Smooth muscle cell (in vitro differentiated cells): ENCODE measurements around the gene DNAJB14. TPM values are rescaled to one million over a fixed set of nuclear protein-coding genes. Genes with fewer than 3 reads are reported as not detected.
A peak's percentile ranks its signal among the peaks of the same experiment; 100 is the strongest.

Source experiments
- DNase-seq: peaks from one replicate; lab custom pipeline; 2025; ENCODE audit not compliant: unreplicated experiment; lab: John Stamatoyannopoulos, UW
- H2AFZ ChIP-seq: fragments of 200-600 bp; sonication (generic); 2 replicates; pipeline ENCODE4 v1.6.0; 2016; ENCODE audit warnings: antibody characterized with exemption, low read depth, mild to moderate bottlenecking
- H3F3A ChIP-seq: fragments of 200-600 bp; sonication (generic); 2 replicates; pipeline ENCODE4 v1.6.0; 2017; ENCODE audit warnings: antibody characterized with exemption, low read depth
- H3K27ac ChIP-seq: fragments of 200-600 bp; sonication (generic); 2 replicates; pipeline ENCODE4 v1.5.1; 2016; ENCODE audit warnings: low read depth, mild to moderate bottlenecking
- H3K27me3 ChIP-seq: fragments of 200-600 bp; sonication (generic); 2 replicates; pipeline ENCODE4 v1.6.1; 2016; ENCODE audit warnings: low read depth, mild to moderate bottlenecking
- H3K36me3 ChIP-seq: fragments of 200-600 bp; sonication (generic); 2 replicates; pipeline ENCODE4 v1.5.1; 2016; ENCODE audit warnings: low read depth
- H3K4me1 ChIP-seq: fragments of 200-600 bp; sonication (generic); 2 replicates; pipeline ENCODE4 v1.5.1; 2016; ENCODE audit warnings: low read depth
- H3K4me2 ChIP-seq: fragments of 200-600 bp; sonication (generic); 2 replicates; pipeline ENCODE4 v1.6.0; 2016; ENCODE audit warnings: mild to moderate bottlenecking
- H3K4me3 ChIP-seq: fragments of 200-600 bp; sonication (generic); 2 replicates; pipeline ENCODE4 v1.5.1; 2016; ENCODE audit warnings: mild to moderate bottlenecking
- H3K79me2 ChIP-seq: fragments of 200-600 bp; sonication (generic); 2 replicates; pipeline ENCODE4 v1.6.0; 2016; ENCODE audit warnings: low read depth, mild to moderate bottlenecking
- H3K9ac ChIP-seq: fragments of 200-600 bp; sonication (generic); 2 replicates; pipeline ENCODE4 v1.6.0; 2016; ENCODE audit warnings: low read depth
- H3K9me3 ChIP-seq: fragments of 200-600 bp; sonication (generic); replicated peaks from 2 replicates; pipeline ENCODE4 v1.5.1; 2016; ENCODE audit warnings: low read depth
- H4K20me1 ChIP-seq: fragments of 200-600 bp; sonication (generic); 2 replicates; pipeline ENCODE4 v1.6.0; 2016; ENCODE audit warnings: low read depth
- WGBS: methylation state at CpG from one replicate; pipeline ENCODE4 v1.1.7; 2016; ENCODE audit warnings: low lambda C conversion rate; 5-methylcytosine and 5-hydroxymethylcytosine counted together
- polyA plus RNA-seq: library from polyadenylated mRNA; unstranded; fragments of >200 nt; fragmentation: Nextera tagmentation; extraction: Ambion mirVana; gene quantifications from 2 replicates; pipeline ENCODE4 v1.2.1, GENCODE V29; 2016
- total RNA-seq: library from RNA; depleted of rRNA; stranded (reverse); fragments of >200 nt; gene quantifications from 2 replicates; pipeline ENCODE4 v1.2.3, GENCODE V29; 2014
- TF ChIP-seq, protein P1 (sequence below): fragments of 200-600 bp; sonication (generic); IDR thresholded peaks from 2 replicates; pipeline ENCODE4 v1.5.1; 2017; ENCODE audit warnings: borderline replicate concordance, mild to moderate bottlenecking, antibody characterized with exemption; ENCODE audit not compliant: insufficient read depth, poor library complexity, severe bottlenecking

Gene DNAJB14
- total and polyA plus RNA-seq, 2 experiments from 2014 or later = 29.8 to 62.7 TPM

DNA sequence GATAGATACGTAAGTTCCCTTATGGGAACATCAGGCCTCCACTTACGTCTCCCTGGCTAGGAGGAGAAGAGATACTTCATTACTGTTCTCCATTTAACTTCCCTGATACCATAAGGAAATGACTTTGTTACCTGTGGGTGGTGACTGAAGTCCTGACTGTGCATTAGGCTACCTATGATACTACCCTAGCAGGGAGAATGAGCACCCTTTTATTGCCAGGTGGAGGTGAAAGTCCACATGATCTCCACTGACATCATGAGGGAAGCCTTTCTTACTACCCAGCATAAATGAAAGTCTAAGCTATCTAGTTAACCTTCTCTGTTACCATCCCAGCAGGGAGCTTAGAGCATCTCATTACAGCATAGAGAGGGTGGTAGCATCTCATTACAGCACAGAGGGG lies 27.8 kb downstream of the DNAJB14 start:
- Histone ChIP-seq H3K36me3 (peaks cover 25% of the 10 kb centered on the region), H4K20me1 (no peaks in the 10 kb centered on the region), H3K9ac (no peak overlapping the region), H3K4me3 (no peak overlapping the region), H3K79me2 (peaks cover 13% of the 10 kb centered on the region), H3K27ac (no peak overlapping the region), H3K9me3 (no peaks in the 10 kb centered on the region), H3F3A (no peaks in the 10 kb centered on the region), H2AFZ (no peak overlapping the region), H3K27me3 (no peaks in the 10 kb centered on the region), H3K4me2 (no peak overlapping the region), H3K4me1 (no peaks in the 10 kb centered on the region)
- WGBS = 88% methylated on average over 2 of the region's 2 CpGs
- TF ChIP-seq, protein P1, sequence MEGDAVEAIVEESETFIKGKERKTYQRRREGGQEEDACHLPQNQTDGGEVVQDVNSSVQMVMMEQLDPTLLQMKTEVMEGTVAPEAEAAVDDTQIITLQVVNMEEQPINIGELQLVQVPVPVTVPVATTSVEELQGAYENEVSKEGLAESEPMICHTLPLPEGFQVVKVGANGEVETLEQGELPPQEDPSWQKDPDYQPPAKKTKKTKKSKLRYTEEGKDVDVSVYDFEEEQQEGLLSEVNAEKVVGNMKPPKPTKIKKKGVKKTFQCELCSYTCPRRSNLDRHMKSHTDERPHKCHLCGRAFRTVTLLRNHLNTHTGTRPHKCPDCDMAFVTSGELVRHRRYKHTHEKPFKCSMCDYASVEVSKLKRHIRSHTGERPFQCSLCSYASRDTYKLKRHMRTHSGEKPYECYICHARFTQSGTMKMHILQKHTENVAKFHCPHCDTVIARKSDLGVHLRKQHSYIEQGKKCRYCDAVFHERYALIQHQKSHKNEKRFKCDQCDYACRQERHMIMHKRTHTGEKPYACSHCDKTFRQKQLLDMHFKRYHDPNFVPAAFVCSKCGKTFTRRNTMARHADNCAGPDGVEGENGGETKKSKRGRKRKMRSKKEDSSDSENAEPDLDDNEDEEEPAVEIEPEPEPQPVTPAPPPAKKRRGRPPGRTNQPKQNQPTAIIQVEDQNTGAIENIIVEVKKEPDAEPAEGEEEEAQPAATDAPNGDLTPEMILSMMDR = no peak
- no peak for DNase-seq

DNA sequence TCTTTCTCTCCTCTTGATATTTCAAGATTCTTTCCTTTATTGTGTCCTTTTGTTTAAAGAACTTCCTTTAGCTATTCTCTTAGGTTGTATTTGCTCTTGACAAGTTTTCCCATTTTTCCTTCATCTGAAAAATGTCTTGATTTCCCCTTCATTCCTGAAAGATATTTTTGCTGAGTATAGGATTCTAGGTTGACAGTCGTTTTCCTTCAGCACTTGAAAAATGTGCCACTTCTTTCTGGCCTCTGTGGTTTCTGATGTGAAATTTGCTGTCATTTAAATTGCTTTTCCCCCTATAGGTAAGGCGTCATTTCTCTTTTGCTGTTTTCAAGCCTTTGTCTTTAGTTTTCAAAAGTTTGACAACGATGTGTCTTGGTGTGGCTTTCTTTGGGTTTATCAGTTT lies 28.8 kb downstream of the DNAJB14 start:
- WGBS = 98% methylated on average over 3 of the region's 3 CpGs

DNA sequence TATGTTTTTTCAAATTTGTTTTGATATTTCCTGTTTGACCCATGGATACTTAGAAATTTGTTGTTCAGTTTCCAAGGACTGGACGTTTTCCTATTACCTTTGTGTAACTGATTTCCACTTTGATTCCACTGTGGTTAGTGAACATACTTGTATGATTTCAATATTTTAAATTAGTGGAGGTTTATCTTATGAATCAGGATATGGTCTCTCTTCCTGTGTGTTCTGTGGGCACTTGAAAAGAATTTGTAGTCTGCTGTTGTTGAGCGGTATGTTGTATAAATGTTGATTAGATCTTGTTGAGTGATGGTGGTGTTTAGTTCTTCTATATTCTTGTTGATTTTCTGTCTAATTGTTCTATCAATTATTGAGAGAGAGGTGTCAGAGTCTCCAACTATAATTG lies 31.0 kb downstream of the DNAJB14 start:
- WGBS = 96% methylated on average over 2 of the region's 2 CpGs
- Histone ChIP-seq H3K79me2 (peaks cover 20% of the 10 kb centered on the region), H3K36me3 (peaks cover 20% of the 10 kb centered on the region), H3K9ac (no peak overlapping the region), H3K4me2 (no peak overlapping the region), H3K27ac (no peak overlapping the region), H4K20me1 (no peaks in the 10 kb centered on the region), H3K9me3 (no peaks in the 10 kb centered on the region), H3F3A (no peaks in the 10 kb centered on the region), H2AFZ (no peak overlapping the region), H3K4me3 (no peak overlapping the region), H3K4me1 (no peaks in the 10 kb centered on the region), H3K27me3 (no peaks in the 10 kb centered on the region)
- TF ChIP-seq, protein P1 = no peak
- DNase-seq = no peak

More for the DNA sequence above, 28.8 kb downstream of the DNAJB14 start:
- Histone ChIP-seq H3K36me3 (peaks cover 25% of the 10 kb centered on the region), H3K79me2 (peaks cover 16% of the 10 kb centered on the region), H3K9me3 (no peaks in the 10 kb centered on the region), H3K4me3 (no peak overlapping the region), H2AFZ (no peak overlapping the region), H3F3A (no peaks in the 10 kb centered on the region), H3K9ac (no peak overlapping the region), H4K20me1 (no peaks in the 10 kb centered on the region), H3K27me3 (no peaks in the 10 kb centered on the region), H3K4me1 (no peaks in the 10 kb centered on the region), H3K4me2 (no peak overlapping the region), H3K27ac (no peak overlapping the region)
- DNase-seq = no peak
- TF ChIP-seq, protein P1 = no peak

DNA sequence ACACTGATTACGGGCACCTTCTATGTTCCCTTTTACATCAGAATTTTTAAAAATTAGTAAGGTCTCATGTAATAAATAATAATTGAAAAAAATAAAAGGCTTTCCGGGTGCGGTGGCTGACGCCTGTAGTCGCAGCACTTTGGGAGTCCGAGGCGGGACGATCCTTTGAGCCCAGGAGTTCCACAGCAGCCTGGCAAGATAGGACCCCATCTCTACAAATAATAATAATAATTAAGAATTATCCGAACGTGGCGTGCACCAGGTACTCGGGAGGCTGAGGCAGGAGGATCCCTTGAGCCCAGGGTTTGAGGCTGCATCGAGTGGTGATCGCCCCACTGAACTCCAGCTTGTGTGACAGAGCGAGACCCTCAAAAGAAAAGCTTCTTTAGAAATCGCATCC lies 51.4 kb downstream of the DNAJB14 start:
- peak overlapping the region; percentile 55 for H3K9ac ChIP-seq
- H3K9me3 ChIP-seq = no peaks in the 10 kb centered on the region
- H3K27ac ChIP-seq = peak overlapping the region; percentile 73
- H3F3A ChIP-seq = peaks cover 31% of the 10 kb centered on the region
- peak overlapping the region; percentile 97 for H3K4me3 ChIP-seq
- H3K4me1 ChIP-seq = peaks cover 10% of the 10 kb centered on the region
- peak overlapping the region; percentile 96 for H3K4me2 ChIP-seq
- no peak for DNase-seq
- 97% methylated on average over 16 of the region's 16 CpGs for WGBS
- H2AFZ ChIP-seq = peak overlapping the region; percentile 96
- H3K36me3 ChIP-seq = no peaks in the 10 kb centered on the region
- TF ChIP-seq, protein P1 = no peak
- peaks cover 8% of the 10 kb centered on the region for H4K20me1 ChIP-seq
- peaks cover 40% of the 10 kb centered on the region for H3K79me2 ChIP-seq
- no peaks in the 10 kb centered on the region for H3K27me3 ChIP-seq
